SU-DHL-6 (cell line): ENCODE data around the gene ARHGEF17.

ENCODE experiments used
- H2AFZ ChIP-seq: fragments of 200-600 bp; sonication (generic); 2 replicates; pipeline ENCODE4 v1.6.1; 2014; ENCODE audit warnings: low read depth, mild to moderate bottlenecking, moderate library complexity, mixed read lengths, antibody characterized with exemption, low read length; ENCODE audit not compliant: severe bottlenecking
- H3F3A ChIP-seq: fragments of 200-600 bp; shearing (Covaris generic); 2 replicates; pipeline ENCODE4 v1.6.0; 2016; ENCODE audit warnings: antibody characterized with exemption, mild to moderate bottlenecking; ENCODE audit not compliant: insufficient read depth
- H3K27ac ChIP-seq: fragments of 200-600 bp; sonication (generic); 2 replicates; pipeline ENCODE4 v1.5.1; 2016; ENCODE audit warnings: low read depth, mild to moderate bottlenecking, low read length, moderate library complexity, mixed read lengths
- H3K27me3 ChIP-seq: fragments of 200-600 bp; sonication (generic), shearing (Covaris generic); 2 replicates; pipeline ENCODE4 v1.6.0; 2014; ENCODE audit warnings: mild to moderate bottlenecking, low read length
- H3K36me3 ChIP-seq: fragments of 200-600 bp; sonication (generic); 2 replicates; pipeline ENCODE4 v1.6.1; 2014; ENCODE audit warnings: mild to moderate bottlenecking, low read length, mixed read lengths
- H3K4me2 ChIP-seq: fragments of 300-600, 200-600 bp; shearing (Covaris generic), sonication (generic); 2 replicates; pipeline ENCODE4 v1.6.0; 2014; ENCODE audit warnings: low read length, low read depth, mild to moderate bottlenecking; ENCODE audit not compliant: poor library complexity, severe bottlenecking
- H3K4me3 ChIP-seq: fragments of 200-600 bp; sonication (generic); 2 replicates; pipeline ENCODE4 v1.5.1; 2014; ENCODE audit warnings: antibody characterized with exemption, low read length, mild to moderate bottlenecking, mixed read lengths; ENCODE audit not compliant: insufficient read depth, poor library complexity, severe bottlenecking
- H3K79me2 ChIP-seq: fragments of 200-600 bp; sonication (generic); 2 replicates; pipeline ENCODE4 v1.6.1; 2014; ENCODE audit warnings: mild to moderate bottlenecking, low read length, moderate library complexity; ENCODE audit not compliant: insufficient read depth
- H3K9ac ChIP-seq: fragments of 200-600 bp; sonication (generic); 2 replicates; pipeline ENCODE4 v1.7.0; 2014; ENCODE audit warnings: mild to moderate bottlenecking, low read length
- H3K9me2 ChIP-seq: fragments of 200-600 bp; sonication (generic); replicated peaks from 2 replicates; pipeline ENCODE4 v1.6.1; 2014; ENCODE audit warnings: low read length; ENCODE audit not compliant: insufficient read depth
- H3K9me3 ChIP-seq: fragments of 200-600 bp; sonication (generic); 2 replicates; pipeline ENCODE4 v1.6.1; 2014; ENCODE audit warnings: low read length, mixed read lengths; ENCODE audit not compliant: insufficient read depth
- H4K20me1 ChIP-seq: fragments of 200-600 bp; sonication (generic); 2 replicates; pipeline ENCODE4 v1.6.1; 2014; ENCODE audit warnings: low read depth, mild to moderate bottlenecking, antibody characterized with exemption, low read length, moderate library complexity, mixed read lengths
- EZH2phosphoT487 ChIP-seq: fragments of 200-600 bp; sonication (generic), shearing (Covaris generic); conservative IDR thresholded peaks from 2 replicates; pipeline ENCODE4 v1.6.1; 2018; ENCODE audit warnings: mild to moderate bottlenecking, antibody characterized with exemption, low read length, moderate library complexity, mixed read lengths
- TF ChIP-seq, protein P1 (sequence below): fragments of 200-600 bp; sonication (generic); IDR thresholded peaks from one replicate; pipeline ENCODE4 v1.5.1; 2017; ENCODE audit warnings: antibody characterized with exemption, mild to moderate bottlenecking, low read length, moderate library complexity; ENCODE audit not compliant: insufficient read depth, poor library complexity, severe bottlenecking

Gene ARHGEF17

GRCh38 chr11:73331138-73331916 is 23.3 kb downstream of the ARHGEF17 start:
- Histone ChIP-seq H4K20me1 (no peaks in the 10 kb centered on the region), H3K36me3 (no peaks in the 10 kb centered on the region), H3K79me2 (no peaks in the 10 kb centered on the region)

DNA sequence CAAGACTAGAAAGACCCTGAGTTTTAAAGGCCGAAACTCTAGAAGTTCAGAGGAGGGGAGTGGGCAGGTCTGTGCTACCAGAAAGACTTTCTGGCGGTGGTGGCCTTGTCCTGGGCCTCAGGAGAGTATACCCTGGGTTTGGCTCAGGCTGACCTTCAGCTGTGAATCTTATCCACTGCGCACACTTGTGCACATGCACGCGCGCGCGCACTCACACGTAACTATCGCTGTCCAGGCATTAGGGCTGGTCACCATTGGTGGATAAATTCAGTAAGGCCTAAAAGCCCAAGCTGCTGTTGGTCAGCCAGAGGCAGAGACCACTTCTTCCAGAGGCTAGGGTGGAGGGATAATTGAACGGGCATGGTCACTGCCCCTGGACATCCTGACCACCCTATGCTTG is 25.1 kb downstream of the ARHGEF17 start:
- Histone ChIP-seq H3K4me3 (no peak overlapping the region), H3K4me2 (no peak overlapping the region), H4K20me1 (no peaks in the 10 kb centered on the region), H3K9ac (no peak overlapping the region), H2AFZ (no peak overlapping the region), H3K9me3 (no peaks in the 10 kb centered on the region), H3K36me3 (no peaks in the 10 kb centered on the region), H3K27me3 (no peaks in the 10 kb centered on the region), H3K9me2 (no peaks in the 10 kb centered on the region), H3F3A (no peaks in the 10 kb centered on the region), H3K79me2 (no peaks in the 10 kb centered on the region), H3K27ac (no peak overlapping the region)
- no peak for TF ChIP-seq EZH2phosphoT487
- TF ChIP-seq, protein P1, sequence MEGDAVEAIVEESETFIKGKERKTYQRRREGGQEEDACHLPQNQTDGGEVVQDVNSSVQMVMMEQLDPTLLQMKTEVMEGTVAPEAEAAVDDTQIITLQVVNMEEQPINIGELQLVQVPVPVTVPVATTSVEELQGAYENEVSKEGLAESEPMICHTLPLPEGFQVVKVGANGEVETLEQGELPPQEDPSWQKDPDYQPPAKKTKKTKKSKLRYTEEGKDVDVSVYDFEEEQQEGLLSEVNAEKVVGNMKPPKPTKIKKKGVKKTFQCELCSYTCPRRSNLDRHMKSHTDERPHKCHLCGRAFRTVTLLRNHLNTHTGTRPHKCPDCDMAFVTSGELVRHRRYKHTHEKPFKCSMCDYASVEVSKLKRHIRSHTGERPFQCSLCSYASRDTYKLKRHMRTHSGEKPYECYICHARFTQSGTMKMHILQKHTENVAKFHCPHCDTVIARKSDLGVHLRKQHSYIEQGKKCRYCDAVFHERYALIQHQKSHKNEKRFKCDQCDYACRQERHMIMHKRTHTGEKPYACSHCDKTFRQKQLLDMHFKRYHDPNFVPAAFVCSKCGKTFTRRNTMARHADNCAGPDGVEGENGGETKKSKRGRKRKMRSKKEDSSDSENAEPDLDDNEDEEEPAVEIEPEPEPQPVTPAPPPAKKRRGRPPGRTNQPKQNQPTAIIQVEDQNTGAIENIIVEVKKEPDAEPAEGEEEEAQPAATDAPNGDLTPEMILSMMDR, result no peak

More at GRCh38 chr11:73331138-73331916, 23.3 kb downstream of the ARHGEF17 start:
- no peak overlapping the region for H2AFZ ChIP-seq
- H3K27ac ChIP-seq, result no peak overlapping the region
- no peaks in the 10 kb centered on the region for H3K9me3 ChIP-seq
- no peak overlapping the region for H3K4me2 ChIP-seq
- no peak overlapping the region for H3K4me3 ChIP-seq
- TF ChIP-seq, protein P1, result no peak
- TF ChIP-seq EZH2phosphoT487, result no peak
- no peak overlapping the region for H3K9ac ChIP-seq
- no peaks in the 10 kb centered on the region for H3F3A ChIP-seq
- no peaks in the 10 kb centered on the region for H3K27me3 ChIP-seq
- no peaks in the 10 kb centered on the region for H3K9me2 ChIP-seq

DNA sequence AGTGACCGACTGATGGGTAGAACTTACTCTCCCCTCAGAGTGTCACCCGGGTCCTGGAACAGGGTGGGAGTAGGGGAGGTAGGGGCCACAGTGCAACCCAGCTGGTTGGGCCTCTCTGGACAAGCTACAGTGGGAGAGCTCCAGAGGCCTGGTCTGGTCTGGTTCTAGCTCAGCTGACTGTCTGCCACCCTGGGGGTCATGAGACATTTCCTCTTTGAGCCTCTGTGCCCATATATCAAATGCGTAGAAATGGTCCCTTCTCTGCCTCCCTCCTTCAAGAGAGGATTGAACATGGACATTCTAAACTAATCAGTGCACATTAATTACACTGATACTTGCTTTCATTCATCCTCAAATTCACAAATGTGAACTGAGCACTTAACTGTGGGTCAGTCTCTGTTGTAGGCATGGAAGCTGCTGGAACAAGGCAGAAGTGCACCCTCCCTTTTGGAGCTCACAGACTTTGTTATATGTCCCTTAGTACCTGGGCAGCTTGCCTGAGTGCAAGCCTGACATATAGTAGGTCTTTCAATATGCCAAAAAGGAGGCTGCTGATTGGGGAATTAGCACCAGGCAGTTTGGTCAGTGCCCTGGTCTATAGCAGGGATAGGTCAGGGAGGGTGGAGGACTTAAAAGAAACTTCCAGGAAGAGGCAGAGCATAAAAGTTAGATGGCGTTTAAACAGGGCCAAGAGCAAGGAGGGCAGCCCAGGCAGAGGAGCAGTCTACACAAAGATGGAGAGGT is 25.7 kb downstream of the ARHGEF17 start:
- Histone ChIP-seq H3K79me2 (no peaks in the 10 kb centered on the region), H2AFZ (no peak overlapping the region), H3K36me3 (no peaks in the 10 kb centered on the region), H3K27me3 (no peaks in the 10 kb centered on the region), H3K9me3 (no peaks in the 10 kb centered on the region), H3K4me2 (no peak overlapping the region), H3F3A (no peaks in the 10 kb centered on the region), H4K20me1 (no peaks in the 10 kb centered on the region), H3K9ac (no peak overlapping the region), H3K27ac (no peak overlapping the region), H3K9me2 (no peaks in the 10 kb centered on the region), H3K4me3 (no peak overlapping the region)
- TF ChIP-seq, protein P1, result no peak
- TF ChIP-seq EZH2phosphoT487, result no peak
